Fibroblast of skin of abdomen (primary cell): Measurements from ENCODE around the gene FSHB.
"Not testable (repeated sequence)": the region's sequence is repeated elsewhere in the genome, so short reads cannot be mapped to it uniquely, and the experiment has no call there.

Source experiments
- DNase-seq: peaks from one replicate; pipeline ENCODE4 v3.0.0-alpha.2; 2013

Gene FSHB

GRCh38 chr11:30268638-30269037 lies 37.8 kb downstream of the FSHB start:
- not testable (repeated sequence) for DNase-seq

- DNase-seq = no peak
These were observed 39.9 kb downstream of the FSHB start for GRCh38 chr11:30270671-30271070.

- DNase-seq = no peak
These were observed 46.4 kb downstream of the FSHB start for GRCh38 chr11:30277176-30277575.

GRCh38 chr11:30279796-30280195 lies 49.0 kb downstream of the FSHB start:
- DNase-seq = no peak

GRCh38 chr11:30281476-30282288 lies 50.9 kb downstream of the FSHB start:
- DNase-seq = no peak

- DNase-seq = no peak
These were observed 51.4 kb downstream of the FSHB start for GRCh38 chr11:30282289-30282631.
